GM18907 (cell line): ENCODE results near the gene FADS6.

Experiments used
- ATAC-seq: cut with Tn5 transposase; IDR thresholded peaks from one replicate; pipeline ENCODE4 v1.9.1; 2021; ENCODE audit warnings: mild to moderate bottlenecking, moderate library complexity; ENCODE audit not compliant: unreplicated experiment

Gene FADS6

DNA sequence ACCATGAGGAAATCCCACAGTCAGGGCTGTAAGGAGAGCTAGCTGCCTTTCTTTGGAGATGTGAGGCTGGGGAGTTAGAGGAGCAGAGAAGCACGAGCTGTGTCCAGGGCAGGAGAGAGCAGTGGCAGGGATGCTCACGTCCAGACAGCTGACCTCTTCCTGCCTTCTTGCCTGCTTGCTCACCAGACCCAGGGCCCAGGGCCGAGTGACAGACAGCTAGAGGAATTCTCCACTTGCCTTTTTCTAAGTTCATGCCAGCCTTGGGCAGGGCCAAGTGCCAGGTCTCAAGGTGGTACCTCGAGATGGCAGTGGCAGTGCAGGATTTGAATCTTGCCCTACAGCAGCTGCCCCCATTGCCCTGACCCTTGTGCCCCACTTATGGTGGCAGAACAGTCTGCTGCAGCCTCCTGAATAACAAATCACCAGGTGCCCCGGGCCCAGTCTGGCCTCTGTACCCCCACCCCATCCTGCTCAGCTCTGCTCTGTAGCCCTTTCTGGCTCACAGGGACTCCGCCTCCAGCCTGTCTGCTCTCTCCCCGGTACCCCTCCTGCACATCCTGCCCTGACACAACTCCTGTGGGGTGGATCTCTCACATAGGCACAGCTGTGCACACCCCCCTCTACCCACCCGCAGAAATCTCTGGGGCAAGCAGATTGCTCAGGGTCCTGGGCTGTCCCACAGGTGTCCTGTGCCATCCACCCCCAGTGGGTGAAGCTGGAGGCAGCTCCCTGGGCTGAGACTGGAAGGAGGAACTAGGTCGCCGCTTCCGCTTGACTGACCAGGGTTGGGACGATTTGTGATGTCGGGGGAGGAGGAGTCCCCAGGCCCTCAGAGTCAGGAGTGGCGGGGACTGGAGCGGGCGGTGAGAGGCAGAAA, 59.7 kb downstream of the FADS6 start:
- no peak for ATAC-seq

- ATAC-seq = no peak
These were observed 61.0 kb downstream of the FADS6 start for GRCh38 chr17:74832421-74832820.

GRCh38 chr17:74831444-74832146, 61.8 kb downstream of the FADS6 start:
- ATAC-seq = no peak

DNA sequence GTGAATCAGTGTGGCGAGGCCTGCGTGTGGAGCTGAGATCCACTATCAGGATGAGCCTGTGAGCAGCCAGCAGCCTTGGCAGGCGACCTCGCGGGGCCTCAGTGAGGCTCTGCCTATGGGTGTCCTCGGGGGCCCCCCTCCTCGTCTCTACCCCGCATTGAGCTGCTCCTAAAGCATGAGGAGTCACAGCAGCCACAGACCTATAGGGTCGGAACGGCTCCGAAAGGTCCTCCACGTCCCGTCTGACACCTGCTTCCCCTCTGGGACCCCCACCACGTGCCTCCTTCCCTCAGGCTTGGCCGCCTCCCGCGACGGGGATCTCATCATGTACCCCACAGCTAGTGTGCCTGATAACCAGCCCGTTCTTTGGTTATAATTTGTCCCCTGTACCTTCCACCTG, 62.6 kb downstream of the FADS6 start:
- no peak for ATAC-seq

DNA sequence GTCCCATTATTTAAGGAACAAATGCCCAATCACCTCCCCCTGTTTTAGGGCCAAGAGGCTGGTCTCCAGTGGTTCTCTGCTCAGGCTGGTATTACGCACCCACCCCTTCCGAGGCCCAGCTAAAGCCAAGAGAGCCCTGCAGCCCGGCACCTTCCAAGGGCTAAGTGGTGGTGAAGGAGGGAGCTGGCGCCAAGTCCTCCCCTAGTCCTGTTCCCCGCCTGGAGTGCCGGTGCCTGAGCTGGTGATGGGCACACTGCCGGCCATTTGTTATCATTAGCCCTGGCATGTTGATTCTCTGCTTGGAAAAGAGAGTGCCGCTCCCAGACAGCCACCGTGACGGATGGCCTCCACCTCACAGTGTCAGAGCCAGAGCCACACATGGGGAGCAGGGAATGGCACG, 65.6 kb downstream of the FADS6 start:
- ATAC-seq = no peak
